ENCODE measurements around the gene HMGA1. TPM values are rescaled to one million over a fixed set of nuclear protein-coding genes. Genes with fewer than 3 reads are reported as not detected.

Gene HMGA1
- total and polyA plus RNA-seq, 2 experiments from 2014 or later = 43.4 to 69.0 TPM

DNA sequence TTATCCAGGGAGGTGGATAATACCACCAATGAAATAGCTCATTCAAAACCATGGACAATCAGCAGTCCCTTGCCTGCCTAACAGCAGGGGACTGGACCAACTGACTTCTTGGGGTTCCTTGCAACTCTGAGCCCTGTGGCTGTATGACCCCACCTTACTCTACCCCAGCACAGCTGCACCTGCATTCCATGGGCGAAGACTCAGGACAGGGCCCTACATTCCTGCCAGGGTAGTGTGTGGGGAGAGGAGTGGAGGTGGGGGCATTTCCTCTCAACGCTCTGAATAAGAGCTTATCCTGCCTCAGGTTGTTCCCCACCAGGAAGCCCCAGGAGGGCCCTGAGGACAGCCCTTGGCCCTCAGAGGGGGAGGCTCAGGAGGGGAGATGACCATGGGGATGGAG, 30.8 kb upstream of the HMGA1 start:
- DNase-seq (ENCODE audit: low spot score) = no peak
- no peaks in the 10 kb centered on the region for H3K9me3 ChIP-seq (ENCODE audit: low read depth)
- H3K36me3 ChIP-seq (replicated peaks; ENCODE audit: insufficient read depth, low read depth) = no peaks in the 10 kb centered on the region
- H3K4me1 ChIP-seq (ENCODE audit: insufficient read depth) = no peaks in the 10 kb centered on the region
- no peak overlapping the region for H3K4me2 ChIP-seq
- H3K27me3 ChIP-seq = no peaks in the 10 kb centered on the region
- 78% methylated on average over 2 of the region's 2 CpGs for WGBS (ENCODE audit: low lambda C conversion rate, missing lambda C conversion rate)
- H3K9me2 ChIP-seq (replicated peaks; ENCODE audit: insufficient read depth) = no peaks in the 10 kb centered on the region
- H2AFZ ChIP-seq = no peak overlapping the region
- no peaks in the 10 kb centered on the region for H4K20me1 ChIP-seq (ENCODE audit: insufficient read depth, poor library complexity, severe bottlenecking)
- TF ChIP-seq EZH2 (IDR thresholded peaks at IDR 0.05; ENCODE audit: borderline replicate concordance) (no peak), EZH2phosphoT487 (IDR thresholded peaks at IDR 0.05; ENCODE audit: low read depth, severe bottlenecking, unreplicated experiment) (no peak), CTCF (IDR thresholded peaks at IDR 0.05; ENCODE audit: poor library complexity) (no peak)
- no peak overlapping the region for H3K27ac ChIP-seq
- H3K79me2 ChIP-seq = no peaks in the 10 kb centered on the region
- H3K4me3 ChIP-seq = no peak overlapping the region

DNA sequence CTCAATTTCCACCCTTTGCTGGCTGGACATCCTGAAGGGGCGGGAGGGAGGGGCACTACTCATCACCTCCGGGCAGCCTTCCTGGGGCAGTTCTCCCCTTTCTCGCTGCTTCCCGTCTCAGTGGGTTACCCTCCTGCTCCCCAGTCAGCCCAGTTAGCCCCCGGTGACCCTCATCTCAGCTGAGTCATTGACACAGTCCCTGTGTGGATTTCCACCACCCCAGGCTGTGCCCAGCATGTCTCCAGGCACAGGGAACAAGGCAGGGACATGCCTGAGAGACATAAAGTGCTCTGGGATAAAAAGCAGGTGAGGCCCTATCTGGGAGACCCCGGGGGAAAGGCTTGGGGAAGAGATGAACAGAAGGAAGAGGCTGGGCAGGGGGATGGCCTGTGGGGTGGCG, 29.9 kb upstream of the HMGA1 start:
- H3K27ac ChIP-seq = no peak overlapping the region
- H3K36me3 ChIP-seq (replicated peaks; ENCODE audit: insufficient read depth, low read depth) = no peaks in the 10 kb centered on the region
- no peaks in the 10 kb centered on the region for H3K27me3 ChIP-seq
- no peaks in the 10 kb centered on the region for H3K9me2 ChIP-seq (replicated peaks; ENCODE audit: insufficient read depth)
- no peak overlapping the region for H3K4me3 ChIP-seq
- no peak overlapping the region for H3K4me2 ChIP-seq
- H4K20me1 ChIP-seq (ENCODE audit: insufficient read depth, poor library complexity, severe bottlenecking) = no peaks in the 10 kb centered on the region
- H2AFZ ChIP-seq = no peak overlapping the region
- H3K4me1 ChIP-seq (ENCODE audit: insufficient read depth) = no peaks in the 10 kb centered on the region
- no peak for DNase-seq (ENCODE audit: low spot score)
- WGBS (ENCODE audit: low lambda C conversion rate, missing lambda C conversion rate) = 74% methylated on average over 7 of the region's 7 CpGs
- H3K9me3 ChIP-seq (ENCODE audit: low read depth) = no peaks in the 10 kb centered on the region
- TF ChIP-seq EZH2phosphoT487 (IDR thresholded peaks at IDR 0.05; ENCODE audit: low read depth, severe bottlenecking, unreplicated experiment) (no peak), EZH2 (IDR thresholded peaks at IDR 0.05; ENCODE audit: borderline replicate concordance) (no peak), CTCF (IDR thresholded peaks at IDR 0.05; ENCODE audit: poor library complexity) (no peak)
- H3K79me2 ChIP-seq = no peaks in the 10 kb centered on the region

- Histone ChIP-seq H3K4me3 (no peak overlapping the region), H3K4me2 (no peak overlapping the region), H3K4me1 (ENCODE audit: insufficient read depth) (no peaks in the 10 kb centered on the region), H3K9me3 (ENCODE audit: low read depth) (no peaks in the 10 kb centered on the region), H4K20me1 (ENCODE audit: insufficient read depth, poor library complexity, severe bottlenecking) (no peaks in the 10 kb centered on the region), H3K36me3 (replicated peaks; ENCODE audit: insufficient read depth, low read depth) (no peaks in the 10 kb centered on the region), H3K27me3 (no peaks in the 10 kb centered on the region), H3K27ac (no peak overlapping the region), H3K9me2 (replicated peaks; ENCODE audit: insufficient read depth) (no peaks in the 10 kb centered on the region), H2AFZ (no peak overlapping the region), H3K79me2 (no peaks in the 10 kb centered on the region)
- WGBS (ENCODE audit: low lambda C conversion rate, missing lambda C conversion rate) = 83% methylated on average over 4 of the region's 4 CpGs
- TF ChIP-seq EZH2 (IDR thresholded peaks at IDR 0.05; ENCODE audit: borderline replicate concordance) (no peak), CTCF (IDR thresholded peaks at IDR 0.05; ENCODE audit: poor library complexity) (no peak), EZH2phosphoT487 (IDR thresholded peaks at IDR 0.05; ENCODE audit: low read depth, severe bottlenecking, unreplicated experiment) (no peak)
- DNase-seq (ENCODE audit: low spot score) = no peak
These were observed 28.8 kb upstream of the HMGA1 start for GRCh38 chr6:34207695-34208443.

Measured in hepatocyte (in vitro differentiated cells).